Kidney (tissue), 14 donors: ENCODE results near the gene SLC9A5. TPM values are rescaled to one million over a fixed set of nuclear protein-coding genes. Genes with fewer than 3 reads are reported as not detected.
A peak's percentile ranks its signal among the peaks of the same experiment; 100 is the strongest.

Experiments
- DNase-seq, 5 donors: peaks; one replicate each; pipeline ENCODE4 v3.0.0-alpha.2; 2013 to 2020
- FAIRE-seq: peaks from 2 replicates; lab custom pipeline; 2012; peaks lifted over from hg19 to GRCh38; lab: Jason Lieb, UNC
- H3K27ac ChIP-seq, 2 donors: one replicate each; pipeline ENCODE4 v1.7.0; 2013; ENCODE audit warnings: low read depth in 2 of 2, low read length in 2 of 2, inconsistent platforms in 1 of 2
- H3K27me3 ChIP-seq: one replicate; pipeline ENCODE4 v1.7.1; 2013; ENCODE audit warnings: low read length, inconsistent platforms; ENCODE audit not compliant: control insufficient read depth, insufficient read depth
- H3K36me3 ChIP-seq, 3 donors: one replicate each; pipeline versions ENCODE4 v1.7.0 to v1.7.1; 2013; ENCODE audit warnings: low read length in 3 of 3, control low read depth in 1 of 3, inconsistent platforms in 1 of 3; ENCODE audit not compliant: insufficient read depth in 3 of 3, control insufficient read depth in 2 of 3
- H3K4me1 ChIP-seq, 3 donors: one replicate each; pipeline versions ENCODE4 v1.7.0 to v1.7.1; 2013; ENCODE audit warnings: low read length in 3 of 3, inconsistent platforms in 1 of 3, low read depth in 1 of 3; ENCODE audit not compliant: control insufficient read depth in 2 of 3, insufficient read depth in 2 of 3
- H3K4me3 ChIP-seq, 3 donors: one replicate each; pipeline versions ENCODE4 v1.7.0 to v1.8.1; 2013; ENCODE audit warnings: low read length in 3 of 3, control low read depth in 1 of 3, inconsistent platforms in 1 of 3
- H3K9ac ChIP-seq, 3 donors: one replicate each; pipeline versions ENCODE4 v1.7.0 to v1.7.1; 2013; ENCODE audit warnings: low read length in 3 of 3, control low read depth in 1 of 3, inconsistent platforms in 1 of 3
- H3K9me3 ChIP-seq, 3 donors: one replicate each; pipeline versions ENCODE4 v1.7.0 to v1.7.1; 2013; ENCODE audit warnings: low read length in 3 of 3, control low read depth in 1 of 3, inconsistent platforms in 1 of 3; ENCODE audit not compliant: control insufficient read depth in 2 of 3, insufficient read depth in 1 of 3
- CTCF ChIP-seq: IDR thresholded peaks from 3 replicates; pipeline ENCODE4 v1.5.1; 2012; ENCODE audit warnings: mild to moderate bottlenecking, moderate library complexity, borderline replicate concordance; ENCODE audit not compliant: insufficient read depth; ENCODE audit errors: extremely low read depth
- intact Hi-C: fragments of 100-400 bp; cut with DNase I; formaldehyde crosslinking; loops from one replicate; pipeline ENCODE4 v1.11.1; 2022
- polyA plus RNA-seq: library from polyadenylated mRNA; stranded (reverse); fragments of 350-450 nt; fragmentation: Illumina TruSeq; extraction: RNeasy Lipid Tissue Mini Kit (QIAGEN cat#74804); gene quantifications from one replicate; pipeline ENCODE4 v1.2.3, GENCODE V29; 2014; ENCODE audit warnings: low read depth, low replicate concordance; ENCODE audit not compliant: insufficient read depth
- total RNA-seq: library from RNA; stranded (reverse); fragmentation: NEBNext Ultra II Directional; extraction: Animal tissue kit (Norgen Biotek cat#: 25700); gene quantifications from one replicate; pipeline ENCODE4 v1.2.1, GENCODE V29; 2021
- donor health status: control.
- donor health status: control.
- donor health status: control.
- donor health status: control.
- donor health status: control.
- donor health status: DM: yes; HTN: yes; CAD: no.
- donor health status: Normal renal cell carcinoma (clear cell type).

Gene SLC9A5
- total and polyA plus RNA-seq, 2 donors from 2014 or later, result 0.92 to 1.1 TPM

GRCh38 chr16:67246756-67247191 is 2.0 kb upstream of the SLC9A5 start:
- peaks cover 0 to 23% (median 9%) of the 10 kb centered on the region in 3 donors for H3K4me1 ChIP-seq
- H3K27ac ChIP-seq, result peak overlapping the region; percentile 71 to 89
- intact Hi-C loops, result no loop called here

GRCh38 chr16:67247192-67248072 is 1.3 kb upstream of the SLC9A5 start, which contains the start of gene FHOD1:
FHOD1 (minus strand) TSS chr16:67247481; CDS start chr16:67247410, 71 bp downstream.
- H3K9me3 ChIP-seq, result no peaks in the 10 kb centered on the region
- H3K9ac ChIP-seq, result peak within 1 kb of the TSS; percentile 21 to 82 (median 50)
- peak within 1 kb of the TSS; percentile 71 to 89 for H3K27ac ChIP-seq
- no peaks in the 10 kb centered on the region for H3K36me3 ChIP-seq
- TF ChIP-seq CTCF, result no peak
- intact Hi-C loops, result no loop called here
- H3K27me3 ChIP-seq, result peaks cover 13% of the 10 kb centered on the region
- DNase-seq (peak; percentile 96 to 99 (median 97)), FAIRE-seq (peak; percentile 84)
- peak within 1 kb of the TSS; percentile 58 to 82 (median 64) for H3K4me3 ChIP-seq
- H3K4me1 ChIP-seq, result peaks cover 0 to 21% (median 9%) of the 10 kb centered on the region in 3 donors

More at GRCh38 chr16:67246756-67247191, 2.0 kb upstream of the SLC9A5 start:
- Histone ChIP-seq H3K9me3 (no peaks in the 10 kb centered on the region), H3K4me3 (peak overlapping the region; percentile 58 to 82 (median 64)), H3K27me3 (peaks cover 13% of the 10 kb centered on the region), H3K9ac (peak overlapping the region; percentile 21 to 82 (median 50)), H3K36me3 (no peaks in the 10 kb centered on the region)
- peak; percentile 23 for TF ChIP-seq CTCF
- no peak for FAIRE-seq
- DNase-seq, result peak; percentile 79 to 95 (median 84)

- Histone ChIP-seq H3K9ac (peak overlapping the region in 1 of 3 donors; percentile 3), H3K4me1 (peaks cover 0 to 19% (median 9%) of the 10 kb centered on the region in 3 donors), H3K36me3 (no peaks in the 10 kb centered on the region), H3K9me3 (no peaks in the 10 kb centered on the region), H3K27me3 (peaks cover 13% of the 10 kb centered on the region), H3K27ac (no peak overlapping the region), H3K4me3 (peak overlapping the region in 2 of 3 donors; percentile 32 to 34)
- intact Hi-C loops, result no loop called here
- DNase-seq (no peak), FAIRE-seq (no peak)
- TF ChIP-seq CTCF, result no peak
These were observed 742 bp upstream of the SLC9A5 start for GRCh38 chr16:67248073-67248400.
